Right atrium auricular region (tissue), 2 donors: ENCODE measurements around the gene BCAR3. TPM values are rescaled to one million over a fixed set of nuclear protein-coding genes. Genes with fewer than 3 reads are reported as not detected.

Experiments
- DNase-seq: peaks from one replicate; pipeline ENCODE4 v3.0.0-alpha.2; 2019; ENCODE audit warnings: low spot score
- H3K27ac ChIP-seq, 2 donors: fragments of 200-600 bp; sonication (generic); 1 replicate in 1 of 2; 2 replicates in 1 of 2; pipeline ENCODE4 v1.5.1; 2016 to 2019
- H3K27me3 ChIP-seq, 2 donors: fragments of 200-600 bp; sonication (generic); one replicate each; pipeline versions ENCODE4 v1.5.1 to v1.6.0; 2017 to 2019
- H3K36me3 ChIP-seq: fragments of 200-600 bp; sonication (generic); one replicate; pipeline ENCODE4 v1.5.1; 2016
- H3K4me1 ChIP-seq, 2 donors: fragments of 200-600 bp; sonication (generic); one replicate each; pipeline versions ENCODE4 v1.5.1 to v1.6.0; 2017 to 2019
- H3K4me3 ChIP-seq, 2 donors: fragments of 200-600 bp; sonication (generic); 1 replicate in 1 of 2; 2 replicates in 1 of 2; pipeline ENCODE4 v1.5.1; 2017 to 2019; ENCODE audit warnings: mild to moderate bottlenecking in 1 of 2, moderate library complexity in 1 of 2
- H3K9me3 ChIP-seq, 2 donors: fragments of 200-600 bp; sonication (generic); one replicate each; pipeline ENCODE4 v1.5.1; 2019
- total RNA-seq, 2 donors: library from RNA; depleted of rRNA; stranded (reverse); fragments of >200 nt; gene quantifications; one replicate each; pipeline ENCODE4 v1.1.0, GENCODE V29; 2016
- TF ChIP-seq, protein P1 (sequence below), 2 donors: fragments of 200-600 bp; sonication (generic); IDR thresholded peaks; one replicate each; pipeline ENCODE4 v1.5.1; 2019; ENCODE audit warnings: antibody characterized with exemption in 2 of 2

Gene BCAR3
- total RNA-seq, 2 donors from 2014 or later, result 12.7 to 19.3 TPM

DNA sequence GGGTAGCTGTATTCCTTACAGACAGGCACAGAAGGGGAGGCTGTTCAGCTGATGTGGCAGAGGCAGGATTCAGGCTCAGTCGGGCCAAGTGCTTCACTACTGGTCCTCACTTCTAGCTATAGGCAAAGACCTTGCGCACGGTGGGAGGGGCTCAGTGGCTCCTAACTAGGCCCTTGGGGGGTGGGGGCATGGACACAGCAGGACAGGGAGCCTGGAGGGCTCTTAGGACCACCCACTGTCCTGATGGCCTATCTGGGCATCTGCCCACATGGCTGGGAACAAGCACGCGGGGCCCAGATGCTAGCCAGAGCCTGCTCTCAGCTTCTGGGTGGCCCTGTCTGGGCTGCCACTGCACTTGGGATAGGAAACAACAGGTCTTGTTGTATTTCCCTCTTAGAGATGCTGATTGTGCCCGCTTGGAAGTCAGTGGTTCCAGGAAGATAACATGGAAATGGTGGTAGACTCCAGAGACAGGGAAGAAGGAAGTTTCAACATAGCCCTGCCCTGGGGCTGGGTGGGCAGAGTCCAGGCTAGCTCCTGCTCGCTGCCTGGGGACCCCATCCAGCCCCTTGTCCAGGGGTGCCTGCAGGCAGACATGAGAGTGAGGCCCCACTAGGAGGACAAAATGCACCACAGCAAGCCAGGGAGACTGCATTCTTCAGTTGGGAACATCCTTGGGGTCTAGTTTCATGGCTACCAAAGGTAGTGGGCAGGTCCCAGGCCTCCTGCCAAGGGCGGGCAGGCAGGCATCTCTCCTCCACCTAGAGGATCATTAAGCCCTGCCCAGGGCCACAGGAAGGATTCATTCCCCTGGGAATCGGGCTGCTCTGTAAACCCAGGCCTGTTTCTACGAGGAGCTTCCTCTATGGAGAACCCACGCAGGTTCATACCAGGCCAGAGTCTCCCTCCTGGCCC is 102.5 kb downstream of the BCAR3 start:
- no peaks in the 10 kb centered on the region for H3K9me3 ChIP-seq
- H3K27ac ChIP-seq, result peak overlapping the region; percentile 42 to 44
- TF ChIP-seq, protein P1, sequence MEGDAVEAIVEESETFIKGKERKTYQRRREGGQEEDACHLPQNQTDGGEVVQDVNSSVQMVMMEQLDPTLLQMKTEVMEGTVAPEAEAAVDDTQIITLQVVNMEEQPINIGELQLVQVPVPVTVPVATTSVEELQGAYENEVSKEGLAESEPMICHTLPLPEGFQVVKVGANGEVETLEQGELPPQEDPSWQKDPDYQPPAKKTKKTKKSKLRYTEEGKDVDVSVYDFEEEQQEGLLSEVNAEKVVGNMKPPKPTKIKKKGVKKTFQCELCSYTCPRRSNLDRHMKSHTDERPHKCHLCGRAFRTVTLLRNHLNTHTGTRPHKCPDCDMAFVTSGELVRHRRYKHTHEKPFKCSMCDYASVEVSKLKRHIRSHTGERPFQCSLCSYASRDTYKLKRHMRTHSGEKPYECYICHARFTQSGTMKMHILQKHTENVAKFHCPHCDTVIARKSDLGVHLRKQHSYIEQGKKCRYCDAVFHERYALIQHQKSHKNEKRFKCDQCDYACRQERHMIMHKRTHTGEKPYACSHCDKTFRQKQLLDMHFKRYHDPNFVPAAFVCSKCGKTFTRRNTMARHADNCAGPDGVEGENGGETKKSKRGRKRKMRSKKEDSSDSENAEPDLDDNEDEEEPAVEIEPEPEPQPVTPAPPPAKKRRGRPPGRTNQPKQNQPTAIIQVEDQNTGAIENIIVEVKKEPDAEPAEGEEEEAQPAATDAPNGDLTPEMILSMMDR (IDR thresholded peaks at IDR 0.05), result no peak
- H3K4me3 ChIP-seq, result no peak overlapping the region
- no peaks in the 10 kb centered on the region for H3K27me3 ChIP-seq
- peak; percentile 52 for DNase-seq
- peaks cover 26% of the 10 kb centered on the region for H3K36me3 ChIP-seq
- H3K4me1 ChIP-seq, result peaks cover 0 to 11% of the 10 kb centered on the region in 2 donors

DNA sequence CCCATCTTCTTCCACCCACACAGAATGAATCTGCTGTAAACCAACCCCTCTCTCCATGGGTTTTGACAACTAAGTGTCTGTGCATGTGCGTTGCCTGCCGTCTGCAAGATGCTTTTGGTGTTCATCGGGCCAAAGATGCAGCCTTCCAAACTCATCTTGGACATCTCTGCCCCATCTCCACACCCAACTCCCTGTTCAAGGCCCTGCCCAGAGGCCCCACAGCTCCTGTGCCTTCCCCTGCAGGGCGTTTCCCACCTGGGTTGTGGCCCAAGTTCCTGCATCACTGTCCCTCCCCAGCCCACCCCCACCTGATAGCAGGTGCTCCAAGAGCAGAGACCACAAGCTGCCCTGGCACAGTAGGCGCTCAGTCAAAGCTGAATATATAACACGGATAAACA is 103.2 kb downstream of the BCAR3 start:
- Histone ChIP-seq H3K27ac (no peak overlapping the region), H3K4me1 (peaks cover 0 to 11% of the 10 kb centered on the region in 2 donors), H3K4me3 (no peak overlapping the region), H3K36me3 (peaks cover 26% of the 10 kb centered on the region), H3K27me3 (no peaks in the 10 kb centered on the region), H3K9me3 (no peaks in the 10 kb centered on the region)
- DNase-seq, result peak; percentile 16
- TF ChIP-seq, protein P1 (IDR thresholded peaks at IDR 0.05), result no peak

DNA sequence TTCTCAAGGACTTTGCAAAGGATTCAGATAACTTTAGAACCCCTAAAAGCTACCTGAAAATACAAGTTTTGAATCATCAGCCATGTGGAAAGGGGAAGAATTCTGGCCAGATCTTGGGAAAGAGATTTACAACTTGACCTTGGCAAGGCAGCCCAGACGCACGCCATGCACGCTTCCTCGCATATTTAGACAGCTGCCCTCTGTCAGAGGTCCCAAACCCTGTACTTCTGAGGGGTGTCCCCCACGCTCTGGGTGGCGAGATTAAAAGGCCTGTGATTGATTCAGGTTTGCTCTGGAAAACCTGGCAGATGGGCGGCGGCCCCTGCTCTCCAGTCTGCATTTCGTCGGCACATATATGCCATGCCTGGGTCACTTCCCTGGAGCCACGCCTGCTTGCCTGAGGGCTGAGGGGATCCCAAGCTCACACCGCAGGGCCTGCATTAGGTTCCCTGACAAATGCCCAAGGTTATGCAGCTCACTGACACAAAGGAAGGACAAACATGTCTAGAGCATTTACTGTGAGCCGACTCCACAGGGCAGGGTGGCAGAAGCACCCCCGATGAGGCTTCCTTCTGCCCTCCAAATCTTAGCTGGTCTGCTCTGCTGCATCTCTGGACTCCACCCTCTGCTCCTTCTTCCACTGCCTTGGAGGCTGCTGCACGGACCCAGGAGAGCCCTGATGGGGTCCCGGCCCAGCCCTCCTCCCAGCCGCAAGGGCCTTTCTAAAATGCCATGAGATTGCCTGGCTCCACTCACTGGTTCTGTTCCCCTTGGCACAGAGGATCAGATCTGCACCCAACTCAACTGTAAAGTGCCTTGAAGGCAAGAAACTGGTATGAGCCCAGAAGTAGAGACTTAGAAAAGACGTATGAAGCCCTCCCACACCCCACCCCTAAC is 103.9 kb downstream of the BCAR3 start:
- H3K27ac ChIP-seq, result no peak overlapping the region
- peaks cover 27% of the 10 kb centered on the region for H3K36me3 ChIP-seq
- H3K4me1 ChIP-seq, result peaks cover 0 to 11% of the 10 kb centered on the region in 2 donors
- TF ChIP-seq, protein P1 (IDR thresholded peaks at IDR 0.05), result no peak
- no peaks in the 10 kb centered on the region for H3K9me3 ChIP-seq
- DNase-seq, result peak; percentile 56
- H3K27me3 ChIP-seq, result no peaks in the 10 kb centered on the region
- H3K4me3 ChIP-seq, result no peak overlapping the region

DNA sequence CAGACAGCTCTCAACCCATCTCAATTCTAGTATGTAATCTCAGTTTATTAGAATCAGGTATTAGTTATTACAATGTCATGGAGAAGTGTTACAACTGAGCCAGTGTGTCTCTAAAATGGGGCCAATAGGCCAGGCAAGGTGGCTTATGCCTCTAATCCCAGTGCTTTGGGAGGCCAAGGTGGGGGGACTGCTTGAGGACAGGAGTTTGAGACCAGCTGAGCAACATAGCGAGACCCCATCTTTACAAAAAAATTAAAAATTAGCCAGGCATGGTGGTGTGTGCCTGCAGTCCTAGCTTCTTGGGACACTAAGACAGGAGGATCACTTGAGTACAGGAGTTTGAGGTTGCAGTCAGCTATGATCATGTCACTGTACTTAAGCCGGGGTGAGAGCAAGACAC is 104.9 kb downstream of the BCAR3 start:
- no peaks in the 10 kb centered on the region for H3K9me3 ChIP-seq
- peak; percentile 43 for DNase-seq
- TF ChIP-seq, protein P1 (IDR thresholded peaks at IDR 0.05), result no peak
- no peak overlapping the region for H3K27ac ChIP-seq
- H3K27me3 ChIP-seq, result no peaks in the 10 kb centered on the region
- peaks cover 0 to 11% of the 10 kb centered on the region in 2 donors for H3K4me1 ChIP-seq
- no peak overlapping the region for H3K4me3 ChIP-seq
- H3K36me3 ChIP-seq, result peaks cover 26% of the 10 kb centered on the region

DNA sequence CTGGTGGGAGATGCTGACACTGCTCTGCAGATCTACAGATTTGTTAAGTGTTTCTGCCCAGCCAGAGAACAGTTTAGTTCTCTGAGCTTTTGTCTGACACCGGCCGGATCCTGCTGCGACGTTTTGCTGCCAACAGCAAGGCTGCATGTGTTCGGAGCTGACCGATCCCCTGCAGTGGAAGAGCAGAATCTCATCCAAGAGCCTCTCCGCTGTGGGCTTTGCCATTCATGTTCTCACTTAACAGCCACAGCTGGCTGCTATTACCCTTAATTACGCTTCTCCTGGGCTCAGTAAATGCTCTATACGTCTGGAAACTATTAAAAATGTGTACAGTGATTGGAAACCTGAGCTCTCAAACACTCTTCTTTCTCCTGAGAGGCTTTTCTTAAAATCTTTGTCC is 105.3 kb downstream of the BCAR3 start:
- Histone ChIP-seq H3K36me3 (peaks cover 26% of the 10 kb centered on the region), H3K4me3 (no peak overlapping the region), H3K27ac (no peak overlapping the region), H3K27me3 (no peaks in the 10 kb centered on the region), H3K4me1 (peaks cover 0 to 11% of the 10 kb centered on the region in 2 donors), H3K9me3 (no peaks in the 10 kb centered on the region)
- DNase-seq, result peak; percentile 58
- TF ChIP-seq, protein P1 (IDR thresholded peaks at IDR 0.05), result no peak
